Femur (tissue), 1 donor: ENCODE data around the gene USP17L25.
"Not testable (repeated sequence)": the region's sequence is repeated elsewhere in the genome, so short reads cannot be mapped to it uniquely, and the experiment has no call there.

Experiments used
- DNase-seq: peaks from one replicate; pipeline ENCODE4 v3.0.0-alpha.2; 2017

The USP17L25 gene

GRCh38 chr4:9329611-9330010, at the start of gene USP17L25:
Gene USP17L25, plus strand, starts transcription at chr4:9329911. Its CDS starts 0 bp downstream, at chr4:9329911.
- not testable (repeated sequence) for DNase-seq

GRCh38 chr4:9324191-9324590, 5.5 kb upstream of the USP17L25 start:
- DNase-seq: not testable (repeated sequence)

- not testable (repeated sequence) for DNase-seq
Measured at GRCh38 chr4:9324865-9325264, 4.8 kb upstream of the USP17L25 start, which contains the start of gene USP17L24. Gene USP17L24, plus strand, starts transcription at chr4:9325165. Its CDS starts 0 bp downstream, at chr4:9325165.

GRCh38 chr4:9334358-9334757, 4.6 kb downstream of the USP17L25 start, which contains the start of gene USP17L26:
Gene USP17L26, plus strand, starts transcription at chr4:9334658. Its CDS starts 0 bp downstream, at chr4:9334658.
- not testable (repeated sequence) for DNase-seq

- not testable (repeated sequence) for DNase-seq
Measured at GRCh38 chr4:9339103-9339502, 9.4 kb downstream of the USP17L25 start, which contains the start of gene USP17L5. Gene USP17L5, plus strand, starts transcription at chr4:9339403. Its CDS starts 0 bp downstream, at chr4:9339403.

- not testable (repeated sequence) for DNase-seq
Measured at GRCh38 chr4:9343848-9344247, 14.1 kb downstream of the USP17L25 start, which contains the start of gene USP17L27. Gene USP17L27, plus strand, starts transcription at chr4:9344148. Its CDS starts 0 bp downstream, at chr4:9344148.

- DNase-seq: not testable (repeated sequence)
Measured at GRCh38 chr4:9348593-9348992, 18.9 kb downstream of the USP17L25 start, which contains the start of gene USP17L28. Gene USP17L28, plus strand, starts transcription at chr4:9348893. Its CDS starts 0 bp downstream, at chr4:9348893.

GRCh38 chr4:9350866-9351265, 21.2 kb downstream of the USP17L25 start:
- not testable (repeated sequence) for DNase-seq

GRCh38 chr4:9353338-9353737, 23.6 kb downstream of the USP17L25 start, which contains the start of gene USP17L29:
Gene USP17L29, plus strand, starts transcription at chr4:9353638. Its CDS starts 0 bp downstream, at chr4:9353638.
- DNase-seq: not testable (repeated sequence)

- DNase-seq: not testable (repeated sequence)
Measured at GRCh38 chr4:9362829-9363228, 33.1 kb downstream of the USP17L25 start, which contains the start of gene USP17L30. Gene USP17L30, plus strand, starts transcription at chr4:9363129. Its CDS starts 0 bp downstream, at chr4:9363129.

GRCh38 chr4:9379881-9380280, 50.2 kb downstream of the USP17L25 start:
- not testable (repeated sequence) for DNase-seq
